ENCODE data around the gene PCNX2. TPM values are rescaled to one million over a fixed set of nuclear protein-coding genes. Genes with fewer than 3 reads are reported as not detected.

Gene PCNX2
- total RNA-seq, 1 donor: 38.4 TPM

DNA sequence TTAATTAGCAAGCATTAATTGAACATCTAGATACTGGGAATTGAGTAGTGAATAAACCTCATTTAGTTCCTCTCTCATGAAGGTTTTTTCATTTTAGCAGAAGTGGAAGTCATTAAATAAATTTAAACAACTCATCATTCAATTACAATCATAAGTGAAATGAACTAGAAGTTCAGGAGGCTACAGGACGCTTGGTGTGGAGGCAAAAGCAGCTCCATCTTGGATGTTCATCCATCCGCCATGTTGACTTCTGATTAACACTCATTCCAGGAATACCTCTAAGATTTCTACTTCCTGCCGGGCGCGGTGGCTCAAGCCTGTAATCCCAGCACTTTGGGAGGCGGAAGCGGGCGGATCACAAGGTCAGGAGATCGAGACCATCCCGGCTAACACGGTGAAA is 356.6 kb downstream of the PCNX2 start:
- H3K4me3 ChIP-seq (ENCODE audit: low read length): no peak overlapping the region
- H3K9me3 ChIP-seq (ENCODE audit: low read depth, low read length): no peaks in the 10 kb centered on the region
- H3K4me1 ChIP-seq (ENCODE audit: insufficient read depth, low read length): peaks cover 19% of the 10 kb centered on the region

DNA sequence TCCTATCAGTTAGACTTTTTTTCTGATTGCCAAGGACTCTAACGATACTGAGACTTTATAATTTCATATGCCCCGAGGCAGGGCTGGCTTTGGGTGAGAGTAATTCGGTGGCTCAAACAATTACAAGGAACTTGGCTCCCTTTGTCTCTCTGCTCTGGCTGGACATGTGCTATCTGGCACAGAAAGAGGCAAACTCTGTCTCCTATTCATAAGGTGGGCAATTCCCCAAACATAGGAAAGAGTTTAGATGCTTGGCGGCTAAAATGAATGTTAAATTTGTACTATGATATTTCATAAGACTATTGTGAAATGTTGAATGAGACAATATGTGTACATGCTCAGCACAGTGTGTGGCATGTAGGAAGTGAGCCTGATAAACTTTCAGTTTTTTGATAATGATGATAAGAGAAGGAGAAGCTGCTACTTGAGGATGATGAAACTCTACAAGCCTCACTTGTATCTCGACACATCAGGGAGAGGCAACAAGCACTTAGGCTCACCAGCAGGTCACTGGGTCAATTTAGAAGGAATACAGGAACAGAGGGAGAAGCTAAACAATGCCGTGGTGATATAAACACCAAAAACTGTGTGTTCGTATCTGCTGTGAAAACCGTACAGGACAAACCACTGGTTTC is 357.7 kb downstream of the PCNX2 start:
- no peak overlapping the region for H3K4me3 ChIP-seq (ENCODE audit: low read length)
- H3K4me1 ChIP-seq (ENCODE audit: insufficient read depth, low read length): peaks cover 15% of the 10 kb centered on the region
- H3K9me3 ChIP-seq (ENCODE audit: low read depth, low read length): no peaks in the 10 kb centered on the region
- no peaks in the 10 kb centered on the region for H3K27me3 ChIP-seq (ENCODE audit: insufficient read depth, low read length)

More for the DNA sequence above, 356.6 kb downstream of the PCNX2 start:
- no peaks in the 10 kb centered on the region for H3K27me3 ChIP-seq (ENCODE audit: insufficient read depth, low read length)

DNA sequence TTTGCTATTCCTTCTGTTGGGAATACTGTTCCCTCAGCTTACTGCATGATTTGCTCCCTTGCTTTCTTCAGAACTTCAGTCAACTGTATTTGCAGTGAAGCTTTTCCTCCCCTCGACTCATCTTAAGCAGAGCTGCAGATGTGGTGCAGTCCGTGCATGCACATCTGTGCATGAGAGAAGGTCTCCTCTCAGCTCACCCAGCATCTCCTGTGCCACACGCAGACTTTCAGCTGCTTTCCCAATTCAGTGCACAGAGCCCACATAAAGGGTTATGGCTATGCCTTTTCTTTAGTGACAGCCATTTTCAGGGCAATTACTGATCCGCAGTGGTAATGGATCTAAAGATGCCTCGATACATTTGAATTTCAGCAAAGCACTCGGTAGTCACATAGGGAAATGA is 358.6 kb downstream of the PCNX2 start:
- no peaks in the 10 kb centered on the region for H3K27me3 ChIP-seq (ENCODE audit: insufficient read depth, low read length)
- H3K9me3 ChIP-seq (ENCODE audit: low read depth, low read length): no peaks in the 10 kb centered on the region
- peaks cover 15% of the 10 kb centered on the region for H3K4me1 ChIP-seq (ENCODE audit: insufficient read depth, low read length)
- no peak overlapping the region for H3K4me3 ChIP-seq (ENCODE audit: low read length)

Other genes starting within 250 kb of the PCNX2 start
- 2.4 TPM for gene MAP3K21, start 32.0 kb upstream of the PCNX2 start, total RNA-seq